Upper lobe of left lung (tissue), 4 donors: ENCODE results near the gene COL17A1.

Source experiments
- CTCF ChIP-seq, 6 experiments: fragments of 450-650 bp in 4 of 6; fragments of 200-600 bp in 2 of 6; sonication (generic) in 2 of 6; IDR thresholded peaks; one replicate each; pipeline ENCODE4 v1.5.1; 2016 to 2019; ENCODE audit warnings: antibody characterized with exemption in 6 of 6
- POLR2AphosphoS5 ChIP-seq, 2 donors: sonication (generic); formaldehyde crosslinking; IDR thresholded peaks; one replicate each; pipeline ENCODE4 v1.5.1; 2017; ENCODE audit warnings: antibody characterized with exemption in 2 of 2

- TF ChIP-seq CTCF (IDR thresholded peaks at IDR 0.05) = no peak
- no peak for TF ChIP-seq POLR2AphosphoS5 (IDR thresholded peaks at IDR 0.05)
Observed at GRCh38 chr10:104038958-104039752, 46.5 kb downstream of the COL17A1 start.
